Osteoblast (primary cell): Measurements from ENCODE around the gene ADAM12. TPM values are rescaled to one million over a fixed set of nuclear protein-coding genes. Genes with fewer than 3 reads are reported as not detected.

Experiments used
- DNase-seq: peaks from one replicate; pipeline ENCODE4 v3.0.0; 2011; ENCODE audit warnings: low spot score, mixed read lengths; ENCODE audit not compliant: insufficient read length; ENCODE audit errors: missing footprints
- H2AFZ ChIP-seq: 2 replicates; pipeline ENCODE4 v1.6.0; 2011; ENCODE audit warnings: mild to moderate bottlenecking, low read length
- H3K27ac ChIP-seq: 2 replicates; pipeline ENCODE4 v1.5.1; 2011; ENCODE audit warnings: mild to moderate bottlenecking, low read depth, low read length, moderate library complexity
- H3K27me3 ChIP-seq: 2 replicates; pipeline ENCODE4 v1.6.0; 2012; ENCODE audit warnings: mild to moderate bottlenecking, control low read depth, inconsistent platforms, low read length, moderate library complexity; ENCODE audit not compliant: insufficient read depth
- H3K36me3 ChIP-seq: 2 replicates; pipeline ENCODE4 v1.5.1; 2011; ENCODE audit warnings: mild to moderate bottlenecking, low read length, control low read depth, moderate library complexity; ENCODE audit not compliant: insufficient read depth
- H3K4me1 ChIP-seq: 2 replicates; pipeline ENCODE4 v1.5.1; 2011; ENCODE audit warnings: mild to moderate bottlenecking, low read length, control low read depth, moderate library complexity; ENCODE audit not compliant: insufficient read depth
- H3K4me2 ChIP-seq: 2 replicates; pipeline ENCODE4 v1.6.0; 2011; ENCODE audit warnings: mild to moderate bottlenecking, low read length; ENCODE audit not compliant: insufficient read depth
- H3K4me3 ChIP-seq: fragments of 200-600 bp; sonication (generic); 3 replicates; pipeline ENCODE4 v1.5.1; 2012; ENCODE audit warnings: mild to moderate bottlenecking, low read length, inconsistent platforms; ENCODE audit not compliant: insufficient read depth
- H3K79me2 ChIP-seq: 2 replicates; pipeline ENCODE4 v1.6.0; 2012; ENCODE audit warnings: mild to moderate bottlenecking, low read length, control low read depth, inconsistent platforms; ENCODE audit not compliant: insufficient read depth
- H3K9me3 ChIP-seq: 2 replicates; pipeline ENCODE4 v1.5.1; 2011; ENCODE audit warnings: low read depth, low read length, control low read depth
- H4K20me1 ChIP-seq: 2 replicates; pipeline ENCODE4 v1.6.0; 2012; ENCODE audit warnings: mild to moderate bottlenecking, low read length, control low read depth; ENCODE audit not compliant: insufficient read depth
- total RNA-seq: library from RNA; depleted of rRNA; stranded (reverse); fragments of >200 nt; gene quantifications from 2 replicates; pipeline ENCODE4 v1.2.3, GENCODE V29; 2012
- TF ChIP-seq, protein P1 (sequence below): IDR thresholded peaks from 2 replicates; pipeline ENCODE4 v1.5.1; 2011; ENCODE audit warnings: mild to moderate bottlenecking, low read depth, low read length, moderate library complexity; ENCODE audit errors: extremely low read depth

The ADAM12 gene
- total RNA-seq, 1 donor, result 345 TPM

- H3K79me2 ChIP-seq, result no peaks in the 10 kb centered on the region
- H3K27me3 ChIP-seq, result no peaks in the 10 kb centered on the region
- H3K27ac ChIP-seq, result no peak overlapping the region
- H2AFZ ChIP-seq, result no peak overlapping the region
- no peaks in the 10 kb centered on the region for H3K36me3 ChIP-seq
- no peaks in the 10 kb centered on the region for H3K9me3 ChIP-seq
- TF ChIP-seq, protein P1, sequence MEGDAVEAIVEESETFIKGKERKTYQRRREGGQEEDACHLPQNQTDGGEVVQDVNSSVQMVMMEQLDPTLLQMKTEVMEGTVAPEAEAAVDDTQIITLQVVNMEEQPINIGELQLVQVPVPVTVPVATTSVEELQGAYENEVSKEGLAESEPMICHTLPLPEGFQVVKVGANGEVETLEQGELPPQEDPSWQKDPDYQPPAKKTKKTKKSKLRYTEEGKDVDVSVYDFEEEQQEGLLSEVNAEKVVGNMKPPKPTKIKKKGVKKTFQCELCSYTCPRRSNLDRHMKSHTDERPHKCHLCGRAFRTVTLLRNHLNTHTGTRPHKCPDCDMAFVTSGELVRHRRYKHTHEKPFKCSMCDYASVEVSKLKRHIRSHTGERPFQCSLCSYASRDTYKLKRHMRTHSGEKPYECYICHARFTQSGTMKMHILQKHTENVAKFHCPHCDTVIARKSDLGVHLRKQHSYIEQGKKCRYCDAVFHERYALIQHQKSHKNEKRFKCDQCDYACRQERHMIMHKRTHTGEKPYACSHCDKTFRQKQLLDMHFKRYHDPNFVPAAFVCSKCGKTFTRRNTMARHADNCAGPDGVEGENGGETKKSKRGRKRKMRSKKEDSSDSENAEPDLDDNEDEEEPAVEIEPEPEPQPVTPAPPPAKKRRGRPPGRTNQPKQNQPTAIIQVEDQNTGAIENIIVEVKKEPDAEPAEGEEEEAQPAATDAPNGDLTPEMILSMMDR, result no peak
- H3K4me1 ChIP-seq, result no peaks in the 10 kb centered on the region
- H3K4me3 ChIP-seq, result no peak overlapping the region
- no peak overlapping the region for H3K4me2 ChIP-seq
- no peaks in the 10 kb centered on the region for H4K20me1 ChIP-seq
- no peak for DNase-seq
Measured at GRCh38 chr10:126429275-126429674, 41.0 kb upstream of the ADAM12 start.

- H3K79me2 ChIP-seq, result no peaks in the 10 kb centered on the region
- no peaks in the 10 kb centered on the region for H4K20me1 ChIP-seq
- no peak overlapping the region for H3K4me3 ChIP-seq
- H2AFZ ChIP-seq, result no peak overlapping the region
- H3K4me2 ChIP-seq, result no peak overlapping the region
- H3K27me3 ChIP-seq, result no peaks in the 10 kb centered on the region
- TF ChIP-seq, protein P1, result no peak
- no peaks in the 10 kb centered on the region for H3K36me3 ChIP-seq
- peaks cover 17% of the 10 kb centered on the region for H3K4me1 ChIP-seq
- no peak for DNase-seq
- H3K9me3 ChIP-seq, result peaks cover 7% of the 10 kb centered on the region
- no peak overlapping the region for H3K27ac ChIP-seq
Measured at GRCh38 chr10:126425489-126426065, 37.3 kb upstream of the ADAM12 start.

- TF ChIP-seq, protein P1, result no peak
- Histone ChIP-seq H3K4me3 (no peak overlapping the region), H3K36me3 (no peaks in the 10 kb centered on the region), H3K4me2 (no peak overlapping the region), H2AFZ (no peak overlapping the region), H3K79me2 (no peaks in the 10 kb centered on the region), H4K20me1 (no peaks in the 10 kb centered on the region), H3K4me1 (peaks cover 17% of the 10 kb centered on the region), H3K27ac (no peak overlapping the region), H3K27me3 (no peaks in the 10 kb centered on the region), H3K9me3 (peaks cover 7% of the 10 kb centered on the region)
- DNase-seq, result no peak
Measured at GRCh38 chr10:126425032-126425431, 36.8 kb upstream of the ADAM12 start.

GRCh38 chr10:126423732-126424491, 35.6 kb upstream of the ADAM12 start:
- H2AFZ ChIP-seq, result no peak overlapping the region
- H3K9me3 ChIP-seq, result peaks cover 7% of the 10 kb centered on the region
- no peaks in the 10 kb centered on the region for H3K79me2 ChIP-seq
- no peak overlapping the region for H3K27ac ChIP-seq
- no peak overlapping the region for H3K4me3 ChIP-seq
- H3K36me3 ChIP-seq, result no peaks in the 10 kb centered on the region
- H3K4me2 ChIP-seq, result no peak overlapping the region
- no peak for DNase-seq
- H3K27me3 ChIP-seq, result no peaks in the 10 kb centered on the region
- TF ChIP-seq, protein P1, result no peak
- H4K20me1 ChIP-seq, result no peaks in the 10 kb centered on the region
- peaks cover 17% of the 10 kb centered on the region for H3K4me1 ChIP-seq
